ELR (cell line): ENCODE data around the gene LRRFIP1.
"Not testable (repeated sequence)": the region's sequence is repeated elsewhere in the genome, so short reads cannot be mapped to it uniquely, and the experiment has no call there.

Experiments used
- DNase-seq: peaks from one replicate; pipeline ENCODE4 v3.0.0-alpha.2; 2015; ENCODE audit warnings: low read depth

Gene LRRFIP1

GRCh38 chr2:237774811-237775553 lies 147.6 kb downstream of the LRRFIP1 start:
- DNase-seq: peak; percentile 71

- DNase-seq: no peak
Observed at GRCh38 chr2:237779521-237779920, 152.1 kb downstream of the LRRFIP1 start.

DNA sequence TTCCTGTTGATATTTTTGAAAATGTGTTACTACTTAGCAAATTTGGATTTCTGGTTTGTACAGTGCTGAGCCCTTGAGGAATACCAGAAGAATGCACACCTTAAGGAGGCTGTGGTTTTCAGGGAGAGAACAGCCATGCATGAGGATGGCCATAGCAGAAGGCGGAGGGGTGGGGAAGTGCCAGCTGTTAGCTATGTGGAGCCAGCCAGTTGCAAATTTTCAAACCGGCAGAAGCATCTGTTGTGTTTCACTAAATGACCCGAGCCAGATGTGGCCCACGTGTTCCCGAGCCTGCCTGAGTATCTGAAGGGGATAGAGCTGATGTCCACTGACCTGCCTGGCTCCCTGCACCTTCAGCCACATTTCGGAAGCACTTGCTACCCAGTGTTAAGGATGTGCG lies 154.8 kb downstream of the LRRFIP1 start:
- no peak for DNase-seq

DNA sequence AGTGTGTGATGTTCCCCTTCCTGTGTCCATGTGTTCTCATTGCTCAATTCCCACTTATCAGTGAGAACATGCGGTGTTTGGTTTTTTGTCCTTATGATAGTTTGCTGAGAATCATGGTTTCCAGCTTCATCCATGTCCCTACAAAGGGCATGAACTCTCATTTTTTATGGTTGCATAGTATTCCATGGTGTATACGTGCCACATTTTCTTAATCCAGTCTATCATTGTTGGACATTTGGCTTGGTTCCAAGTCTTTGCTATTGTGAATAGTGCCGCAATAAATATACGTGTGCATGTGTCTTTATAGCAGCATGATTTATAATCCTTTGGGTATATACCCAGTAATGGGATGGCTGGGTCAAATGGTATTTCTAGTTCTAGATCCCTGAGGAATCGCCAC lies 156.3 kb downstream of the LRRFIP1 start:
- DNase-seq: not testable (repeated sequence)

- no peak for DNase-seq
Observed at GRCh38 chr2:237786936-237787335, 159.5 kb downstream of the LRRFIP1 start.

DNA sequence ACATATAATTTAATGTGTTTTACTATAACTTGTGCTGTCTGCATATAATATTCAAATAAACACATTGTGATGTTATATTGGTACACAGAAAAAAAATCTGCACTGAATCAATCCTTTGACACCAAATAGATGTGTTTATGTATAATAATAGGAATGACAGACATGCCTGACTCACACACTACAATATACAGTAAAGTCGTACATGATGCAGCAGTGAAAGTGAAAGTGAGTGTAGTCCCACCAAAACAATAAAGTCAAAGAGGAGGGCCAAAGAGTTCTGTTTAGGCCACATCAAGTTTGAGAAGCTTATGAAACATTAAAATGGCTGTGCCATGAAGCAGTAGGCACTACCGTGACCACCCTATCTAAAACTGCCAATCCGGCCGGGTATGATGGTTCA lies 163.0 kb downstream of the LRRFIP1 start:
- DNase-seq: peak; percentile 61

GRCh38 chr2:237791977-237792727 lies 164.8 kb downstream of the LRRFIP1 start:
- DNase-seq: peak; percentile 38

- DNase-seq: no peak
Observed at GRCh38 chr2:237797253-237797652, 169.9 kb downstream of the LRRFIP1 start.

DNA sequence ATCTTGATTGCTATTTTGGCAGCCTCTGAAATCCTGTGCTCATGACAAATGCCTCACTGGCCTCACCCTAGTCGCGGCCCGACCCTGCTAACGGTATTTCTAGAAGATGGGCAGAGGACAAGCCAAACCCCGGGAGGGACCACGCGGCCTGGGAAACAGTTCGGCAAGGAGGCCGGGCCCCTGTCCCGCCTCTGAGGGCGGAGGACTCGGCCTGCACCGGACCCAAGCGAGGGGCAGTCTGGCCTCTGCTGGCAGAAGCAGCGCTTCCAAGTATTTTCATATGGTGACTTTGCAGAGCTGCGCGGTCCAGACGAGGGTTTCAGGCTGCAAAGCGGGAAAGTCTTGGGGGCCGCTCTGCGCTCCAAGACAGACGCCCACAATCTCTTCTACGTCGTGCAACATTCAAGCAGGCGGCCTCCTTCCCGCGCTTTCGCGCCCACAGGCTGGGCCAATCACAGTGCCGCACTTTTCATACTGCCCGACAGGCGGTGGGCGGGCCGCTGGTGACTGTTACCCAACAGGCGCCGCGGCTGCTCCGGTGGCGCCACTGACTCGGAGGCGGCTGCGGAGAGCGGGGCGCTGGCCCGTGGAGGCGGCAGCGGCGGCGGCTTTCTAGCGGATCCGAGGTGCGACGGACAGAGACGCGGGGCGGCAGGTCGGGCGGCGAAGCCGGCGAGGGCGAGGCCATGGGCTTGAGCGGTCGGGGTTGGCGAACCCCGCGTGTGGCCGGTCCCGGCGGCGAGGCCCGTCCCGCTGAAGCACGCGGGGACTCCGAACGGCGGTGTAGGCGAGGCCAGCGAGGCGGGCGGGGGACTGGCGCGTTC lies 171.1 kb downstream of the LRRFIP1 start, which contains the start of gene RBM44:
TSS of gene RBM44 (plus strand) at position 544 of the 824 bp plus-strand sequence. CDS start 14,831 bp downstream, outside the sequence.
- no peak for DNase-seq

DNA sequence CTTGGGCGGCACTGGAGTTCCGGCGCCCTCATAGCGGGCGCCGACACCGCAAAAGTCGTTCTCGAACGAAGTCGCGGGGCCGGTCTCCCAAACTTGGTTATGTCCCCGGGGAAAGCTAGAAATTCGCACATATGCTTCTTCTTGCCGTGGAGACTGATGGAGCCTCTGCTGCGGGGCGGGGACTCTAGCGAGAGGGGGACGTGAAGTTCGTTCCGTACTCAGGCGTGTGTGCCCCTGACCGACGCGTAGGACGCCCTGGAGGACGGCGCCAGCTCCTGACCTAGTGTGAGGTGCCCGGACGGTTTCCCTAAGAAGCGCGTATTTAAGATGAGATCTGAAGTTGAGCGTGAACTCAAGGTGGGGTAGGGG lies 171.7 kb downstream of the LRRFIP1 start:
- no peak for DNase-seq

DNA sequence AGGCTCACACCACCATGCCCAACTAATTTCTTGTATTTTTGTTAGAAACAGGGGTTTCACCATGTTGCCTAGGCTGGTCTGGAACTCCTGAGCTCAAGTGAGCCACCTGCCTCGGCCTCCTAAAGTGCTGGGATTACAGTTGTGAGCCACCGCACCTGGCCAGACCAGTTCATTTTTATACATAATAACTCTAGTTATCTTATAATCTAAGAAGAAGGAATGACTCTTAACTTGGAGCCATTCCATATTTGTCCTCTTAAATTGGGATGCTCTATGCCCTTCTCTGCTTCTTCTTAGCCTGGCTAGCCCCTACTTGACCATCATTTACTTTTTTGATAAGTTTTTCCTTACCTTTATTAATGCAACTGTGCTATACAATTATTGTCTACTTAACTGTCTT lies 174.1 kb downstream of the LRRFIP1 start:
- DNase-seq: no peak

GRCh38 chr2:237806334-237806733 lies 178.9 kb downstream of the LRRFIP1 start:
- no peak for DNase-seq

DNA sequence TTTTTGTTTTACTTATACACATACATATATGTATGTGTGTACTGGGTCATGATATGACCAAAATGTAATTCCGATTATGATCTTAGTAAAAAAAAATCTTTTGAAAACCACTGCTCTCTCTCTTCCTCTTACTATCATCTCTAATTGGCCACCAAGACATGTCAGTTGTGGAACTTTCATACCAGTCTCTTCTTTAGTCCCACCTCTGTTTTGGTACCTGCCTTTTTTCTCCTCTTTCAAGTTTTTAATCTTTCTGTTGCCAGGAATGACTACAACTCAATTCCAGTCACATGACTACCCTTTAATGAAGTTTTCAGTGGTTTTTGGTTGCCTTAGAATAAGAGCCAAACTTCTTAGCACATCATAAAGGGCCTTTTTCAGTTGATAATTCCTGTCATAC lies 188.2 kb downstream of the LRRFIP1 start:
- DNase-seq: no peak

DNA sequence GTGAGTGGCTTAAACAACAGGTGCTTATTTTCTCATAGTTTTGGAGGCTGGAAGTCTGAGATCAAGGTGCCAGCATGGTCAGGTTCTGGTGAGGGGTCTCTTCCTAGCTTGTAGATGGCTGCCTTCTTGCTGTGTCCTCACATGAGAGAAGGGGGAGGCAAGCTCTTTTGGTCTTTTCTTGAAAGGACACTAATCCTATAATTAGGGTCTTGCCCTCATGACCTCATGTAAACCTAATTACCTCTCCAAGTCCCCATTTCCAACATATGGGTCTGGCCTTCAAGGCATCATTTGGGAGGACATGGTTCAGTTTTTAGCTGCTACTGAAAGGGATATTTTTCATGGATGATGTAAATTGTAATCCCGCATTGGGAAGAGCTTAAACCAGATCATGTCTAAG lies 189.1 kb downstream of the LRRFIP1 start:
- DNase-seq: no peak

- DNase-seq: peak; percentile 69
Observed at GRCh38 chr2:237818066-237818473, 190.7 kb downstream of the LRRFIP1 start.

- DNase-seq: peak; percentile 11
Observed at GRCh38 chr2:237819231-237819630, 191.8 kb downstream of the LRRFIP1 start.

DNA sequence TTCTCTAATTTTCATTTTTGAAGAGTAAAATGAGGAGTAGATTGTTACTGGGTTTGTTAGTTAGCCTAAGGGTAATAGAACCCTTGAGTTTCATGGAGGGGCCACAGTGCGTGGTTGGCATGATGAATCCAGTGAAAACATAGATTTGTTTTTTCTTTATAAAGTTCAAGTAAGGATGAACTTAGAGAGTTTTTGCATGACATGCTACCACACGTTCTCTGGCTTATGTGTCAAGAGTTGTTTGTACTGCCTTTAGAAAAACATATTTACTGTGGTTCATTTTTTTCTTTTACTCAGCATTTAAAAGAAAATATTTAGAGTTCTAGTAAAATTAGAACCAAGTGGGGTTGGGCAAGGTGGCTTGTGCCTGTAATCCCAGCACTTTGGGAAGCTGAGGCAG lies 193.0 kb downstream of the LRRFIP1 start:
- no peak for DNase-seq

- DNase-seq: no peak
Observed at GRCh38 chr2:237823544-237823943, 196.2 kb downstream of the LRRFIP1 start.

- DNase-seq: peak; percentile 4
Observed at GRCh38 chr2:237824085-237824484, 196.7 kb downstream of the LRRFIP1 start.

DNA sequence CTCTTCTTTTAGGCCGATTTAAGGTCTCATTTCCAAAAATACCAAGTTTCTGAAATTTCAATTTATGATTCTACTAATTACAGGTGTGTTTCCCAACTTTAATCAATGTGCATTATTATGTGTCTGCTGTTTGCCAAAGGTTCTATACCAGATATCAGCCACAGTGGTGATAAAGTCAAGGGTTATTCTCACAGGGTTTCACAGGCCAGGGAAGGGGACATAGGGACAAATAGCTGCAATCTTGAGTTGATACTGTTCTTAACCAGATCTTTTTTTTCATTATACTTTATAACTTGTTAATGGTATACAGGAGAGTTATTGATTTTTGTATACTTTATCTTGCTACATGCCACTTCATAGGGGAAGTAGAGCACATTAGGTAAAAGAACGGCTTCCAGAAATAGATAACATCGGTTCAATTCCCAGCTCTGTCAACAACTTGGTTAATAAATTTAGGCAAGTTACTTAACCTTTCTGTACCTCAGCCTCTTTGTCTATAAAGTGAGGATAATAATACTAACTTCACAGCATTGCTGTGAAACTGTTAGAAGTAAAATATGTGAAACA lies 200.1 kb downstream of the LRRFIP1 start:
- no peak for DNase-seq
